Body of pancreas (tissue), 4 donors: ENCODE data around the gene FABP7.

Experiments used
- CTCF ChIP-seq, 7 experiments: fragments of 450-650 bp in 4 of 7; fragments of 200-600 bp in 3 of 7; sonication (generic) in 3 of 7; IDR thresholded peaks; one replicate each; pipeline ENCODE4 v1.5.1; 2016 to 2019; ENCODE audit warnings: antibody characterized with exemption in 7 of 7
- POLR2A ChIP-seq, 3 donors: fragments of 450-650 bp; IDR thresholded peaks; one replicate each; pipeline ENCODE4 v1.6.1; 2016; ENCODE audit warnings: antibody characterized with exemption in 3 of 3, mild to moderate bottlenecking in 2 of 3

- TF ChIP-seq CTCF (IDR thresholded peaks at IDR 0.05) (no peak), POLR2A (IDR thresholded peaks at IDR 0.05) (no peak)
Measured at GRCh38 chr6:122825163-122825562, 45.6 kb downstream of the FABP7 start.
